Tibial nerve (tissue), 4 donors: ENCODE measurements around the gene RTBDN. TPM values are rescaled to one million over a fixed set of nuclear protein-coding genes. Genes with fewer than 3 reads are reported as not detected.

Experiments used
- DNase-seq, 2 donors: peaks; one replicate each; pipeline ENCODE4 v3.0.0-alpha.2; 2019; ENCODE audit warnings: low spot score in 2 of 2
- H3K27ac ChIP-seq, 4 donors: fragments of 200-600 bp; sonication (generic) in 3 of 4; one replicate each; pipeline ENCODE4 v1.5.1; 2017 to 2019; ENCODE audit warnings: mild to moderate bottlenecking in 1 of 4
- H3K27me3 ChIP-seq, 2 donors: fragments of 200-600 bp; sonication (generic) in 1 of 2; one replicate each; pipeline versions ENCODE4 v1.5.1 to v1.6.0; 2017 to 2019
- H3K36me3 ChIP-seq, 3 donors: fragments of 200-600 bp; sonication (generic); one replicate each; pipeline ENCODE4 v1.5.1; 2018 to 2019
- H3K4me1 ChIP-seq, 4 donors: fragments of 200-600 bp; sonication (generic) in 3 of 4; one replicate each; pipeline ENCODE4 v1.5.1; 2017 to 2019
- H3K4me3 ChIP-seq, 4 donors: fragments of 200-600 bp; sonication (generic) in 3 of 4; one replicate each; pipeline ENCODE4 v1.5.1; 2017 to 2019; ENCODE audit warnings: mild to moderate bottlenecking in 1 of 4, moderate library complexity in 1 of 4
- H3K9me3 ChIP-seq, 4 donors: fragments of 200-600 bp; sonication (generic) in 3 of 4; one replicate each; pipeline ENCODE4 v1.5.1; 2017 to 2019
- EP300 ChIP-seq, 2 donors: sonication (generic); formaldehyde crosslinking; IDR thresholded peaks; one replicate each; pipeline ENCODE4 v1.6.1; 2017; ENCODE audit warnings: antibody characterized with exemption in 2 of 2, mild to moderate bottlenecking in 1 of 2
- POLR2A ChIP-seq, 2 donors: fragments of 450-650 bp; IDR thresholded peaks; one replicate each; pipeline ENCODE4 v1.6.1; 2017; ENCODE audit warnings: antibody characterized with exemption in 2 of 2, mild to moderate bottlenecking in 2 of 2, moderate library complexity in 2 of 2
- WGBS, 2 donors: methylation state at CpG; one replicate each; pipeline ENCODE4 v1.1.5; 2018; 5-methylcytosine and 5-hydroxymethylcytosine counted together
- total RNA-seq, 4 donors: library from RNA; depleted of rRNA; stranded (reverse); fragments of >200 nt; gene quantifications; one replicate each; pipeline ENCODE4 v1.1.0, GENCODE V29; 2016
- TF ChIP-seq, protein P1 (sequence below), 5 experiments: fragments of 200-600 bp in 3 of 5; fragments of 450-650 bp in 2 of 5; sonication (generic) in 3 of 5; IDR thresholded peaks; one replicate each; pipeline ENCODE4 v1.5.1; 2016 to 2019; ENCODE audit warnings: antibody characterized with exemption in 5 of 5, mild to moderate bottlenecking in 3 of 5, moderate library complexity in 2 of 5

Gene RTBDN
- total RNA-seq, 4 donors from 2014 or later, result not detected

- Histone ChIP-seq H3K36me3 (peaks cover 0 to 51% (median 0%) of the 10 kb centered on the region in 3 donors), H3K4me3 (no peak overlapping the region), H3K4me1 (no peaks in the 10 kb centered on the region), H3K27me3 (no peaks in the 10 kb centered on the region), H3K27ac (no peak overlapping the region), H3K9me3 (no peaks in the 10 kb centered on the region)
- 88 to 90% methylated on average over 7 of the region's 7 CpGs for WGBS, 2 donors
- TF ChIP-seq, protein P1, sequence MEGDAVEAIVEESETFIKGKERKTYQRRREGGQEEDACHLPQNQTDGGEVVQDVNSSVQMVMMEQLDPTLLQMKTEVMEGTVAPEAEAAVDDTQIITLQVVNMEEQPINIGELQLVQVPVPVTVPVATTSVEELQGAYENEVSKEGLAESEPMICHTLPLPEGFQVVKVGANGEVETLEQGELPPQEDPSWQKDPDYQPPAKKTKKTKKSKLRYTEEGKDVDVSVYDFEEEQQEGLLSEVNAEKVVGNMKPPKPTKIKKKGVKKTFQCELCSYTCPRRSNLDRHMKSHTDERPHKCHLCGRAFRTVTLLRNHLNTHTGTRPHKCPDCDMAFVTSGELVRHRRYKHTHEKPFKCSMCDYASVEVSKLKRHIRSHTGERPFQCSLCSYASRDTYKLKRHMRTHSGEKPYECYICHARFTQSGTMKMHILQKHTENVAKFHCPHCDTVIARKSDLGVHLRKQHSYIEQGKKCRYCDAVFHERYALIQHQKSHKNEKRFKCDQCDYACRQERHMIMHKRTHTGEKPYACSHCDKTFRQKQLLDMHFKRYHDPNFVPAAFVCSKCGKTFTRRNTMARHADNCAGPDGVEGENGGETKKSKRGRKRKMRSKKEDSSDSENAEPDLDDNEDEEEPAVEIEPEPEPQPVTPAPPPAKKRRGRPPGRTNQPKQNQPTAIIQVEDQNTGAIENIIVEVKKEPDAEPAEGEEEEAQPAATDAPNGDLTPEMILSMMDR (IDR thresholded peaks at IDR 0.05), result no peak
- TF ChIP-seq POLR2A (IDR thresholded peaks at IDR 0.05), result no peak
- no peak for TF ChIP-seq EP300 (IDR thresholded peaks at IDR 0.05)
- DNase-seq, result no peak
These were observed 19.3 kb downstream of the RTBDN start for GRCh38 chr19:12815088-12815487.

DNA sequence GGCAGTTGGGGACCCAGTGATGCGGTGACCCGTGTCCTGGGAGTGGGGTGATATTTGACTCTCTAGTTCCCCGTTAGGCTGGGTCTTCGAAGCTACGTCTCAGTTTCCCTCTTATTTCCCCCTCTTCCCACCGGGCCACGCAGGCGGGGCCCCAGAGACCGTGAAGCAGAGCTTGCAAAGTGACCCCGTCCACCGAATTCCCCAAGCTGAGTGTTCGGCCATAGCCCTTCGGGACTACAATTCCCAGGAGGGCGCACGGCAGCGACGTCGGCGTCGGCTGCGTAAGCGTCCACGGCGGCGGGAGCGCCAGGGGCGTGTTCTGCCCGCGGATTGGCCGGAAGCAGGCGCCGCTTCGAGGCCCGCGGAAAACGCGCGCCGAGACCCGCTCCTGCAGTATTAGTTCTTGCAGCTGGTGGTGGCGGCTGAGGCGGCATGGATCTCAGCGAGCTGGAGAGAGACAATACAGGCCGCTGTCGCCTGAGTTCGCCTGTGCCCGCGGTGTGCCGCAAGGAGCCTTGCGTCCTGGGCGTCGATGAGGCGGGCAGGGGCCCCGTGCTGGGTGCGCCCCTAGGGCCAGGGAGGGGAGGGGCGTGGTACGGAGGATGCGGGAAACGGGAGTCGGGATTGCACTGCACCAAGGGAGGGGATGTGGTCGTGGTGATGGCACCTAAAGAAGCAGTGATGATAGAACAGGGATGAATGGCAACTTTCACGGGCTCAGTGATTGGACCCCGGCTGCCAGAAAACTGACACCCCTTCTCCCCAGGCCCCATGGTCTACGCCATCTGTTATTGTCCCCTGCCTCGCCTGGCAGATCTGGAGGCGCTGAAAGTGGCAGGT is 27.9 kb downstream of the RTBDN start, which contains the start of gene RNASEH2A:
TSS of gene RNASEH2A (plus strand) at position 343 of the 840 bp plus-strand sequence. CDS start at position 433, 90 bp downstream.
- TF ChIP-seq, protein P1 (IDR thresholded peaks at IDR 0.05), result peak in 1 of 5 experiments; percentile 19
- TF ChIP-seq EP300 (IDR thresholded peaks at IDR 0.05) (peak; percentile 60 to 73), POLR2A (IDR thresholded peaks at IDR 0.05) (peak in 1 of 2 donors; percentile 23)
- peaks cover 0 to 36% (median 0%) of the 10 kb centered on the region in 3 donors for H3K36me3 ChIP-seq
- 4 to 5% methylated on average over 41 to 51 of the region's 66 CpGs for WGBS, 2 donors
- H3K4me1 ChIP-seq, result peaks cover 0 to 26% (median 11%) of the 10 kb centered on the region in 4 donors
- no peaks in the 10 kb centered on the region for H3K27me3 ChIP-seq
- H3K27ac ChIP-seq, result peak within 1 kb of the TSS; percentile 37 to 78 (median 68)
- H3K9me3 ChIP-seq, result no peaks in the 10 kb centered on the region
- H3K4me3 ChIP-seq, result peak within 1 kb of the TSS; percentile 33 to 76 (median 68)
- DNase-seq, result peak; percentile 73 to 78

DNA sequence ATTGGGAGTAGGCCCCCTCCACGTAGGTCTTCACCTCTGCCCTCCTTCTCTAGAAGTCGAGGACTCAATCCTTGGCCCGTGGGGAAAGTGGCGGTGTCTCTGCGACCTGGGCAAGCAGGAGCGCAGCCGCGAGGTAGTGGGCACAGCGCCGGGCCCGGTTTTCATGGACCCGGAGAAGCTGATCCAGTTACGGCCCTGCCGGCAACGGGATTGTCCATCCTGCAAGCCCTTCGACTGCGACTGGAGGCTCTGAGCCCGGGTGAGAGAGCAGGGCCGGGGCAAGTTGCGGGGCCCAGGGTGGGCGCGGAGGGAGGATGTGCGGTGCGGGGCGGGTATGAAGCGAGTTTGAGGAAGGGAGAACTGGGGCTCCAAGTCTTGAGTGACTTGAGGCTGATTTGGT is 30.3 kb downstream of the RTBDN start:
- H3K9me3 ChIP-seq, result no peaks in the 10 kb centered on the region
- DNase-seq, result no peak
- no peak for TF ChIP-seq POLR2A (IDR thresholded peaks at IDR 0.05)
- no peak for TF ChIP-seq EP300 (IDR thresholded peaks at IDR 0.05)
- TF ChIP-seq, protein P1 (IDR thresholded peaks at IDR 0.05), result no peak
- no peaks in the 10 kb centered on the region for H3K27me3 ChIP-seq
- peaks cover 0 to 26% (median 0%) of the 10 kb centered on the region in 3 donors for H3K36me3 ChIP-seq
- peaks cover 0 to 39% (median 16%) of the 10 kb centered on the region in 4 donors for H3K4me1 ChIP-seq
- no peak overlapping the region for H3K27ac ChIP-seq
- H3K4me3 ChIP-seq, result no peak overlapping the region
- 92 to 94% methylated on average over 26 of the region's 26 CpGs for WGBS, 2 donors

GRCh38 chr19:12802267-12803106 is 31.9 kb downstream of the RTBDN start:
- whole genome bisulfite sequencing, 2 donors, result 44% methylated on average over 22 of the region's 22 CpGs
- Histone ChIP-seq H3K27ac (peak overlapping the region in 2 of 4 donors; percentile 81 to 88), H3K4me1 (peaks cover 0 to 38% (median 16%) of the 10 kb centered on the region in 4 donors), H3K27me3 (no peaks in the 10 kb centered on the region), H3K9me3 (no peaks in the 10 kb centered on the region), H3K36me3 (peaks cover 0 to 27% (median 0%) of the 10 kb centered on the region in 3 donors), H3K4me3 (peak overlapping the region; percentile 64 to 82 (median 78))
- no peak for DNase-seq
- no peak for TF ChIP-seq EP300 (IDR thresholded peaks at IDR 0.05)
- no peak for TF ChIP-seq POLR2A (IDR thresholded peaks at IDR 0.05)
- TF ChIP-seq, protein P1 (IDR thresholded peaks at IDR 0.05), result no peak
